HG03565 (cell line): ENCODE data around the gene EPS8L3.
"Not testable (repeated sequence)": the region's sequence is repeated elsewhere in the genome, so short reads cannot be mapped to it uniquely, and the experiment has no call there.

Experiments used
- ATAC-seq: cut with Tn5 transposase; IDR thresholded peaks from one replicate; pipeline ENCODE4 v1.9.1; 2021; ENCODE audit warnings: mild to moderate bottlenecking, moderate library complexity; ENCODE audit not compliant: unreplicated experiment

EPS8L3 gene

DNA sequence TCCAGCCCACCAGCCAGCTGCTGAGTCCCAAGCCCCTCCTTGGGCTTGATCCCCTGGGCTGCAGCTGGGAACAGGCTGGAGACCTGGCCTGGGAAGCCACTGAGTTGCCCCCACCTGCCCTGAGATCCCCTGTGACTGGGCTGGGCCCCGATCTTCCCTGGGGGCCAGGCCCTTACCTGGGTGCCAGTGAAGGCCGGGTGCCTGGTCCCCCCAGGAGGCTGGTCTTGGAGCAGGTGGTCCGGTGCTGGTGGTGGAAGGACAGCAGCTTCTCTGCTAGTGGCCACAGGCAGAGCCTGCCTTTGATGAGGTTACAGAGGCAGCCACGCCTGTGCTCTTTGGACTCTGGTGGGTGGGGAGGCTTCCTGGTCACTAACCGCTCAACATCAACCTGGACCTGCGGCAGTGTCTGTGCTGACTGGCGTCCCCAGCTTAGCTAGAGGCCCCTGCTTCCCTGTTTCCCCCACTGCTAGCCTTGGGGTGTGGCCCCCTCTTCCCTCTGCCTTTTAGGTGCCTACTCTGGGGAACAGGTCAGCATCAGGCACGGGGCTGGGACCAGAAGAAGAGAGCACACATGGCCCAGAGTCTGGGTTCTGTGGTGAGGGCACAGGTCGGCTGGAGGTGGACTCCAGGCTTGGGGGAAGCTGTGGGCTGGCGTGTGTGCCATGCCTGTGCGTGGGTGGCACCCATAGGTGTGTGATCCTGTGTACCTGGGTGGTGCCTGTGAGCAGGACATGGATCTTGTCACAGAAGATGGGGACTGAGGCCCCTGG, at the start of gene EPS8L3:
Gene EPS8L3, minus strand, starts transcription at position 278 of the 770 bp plus-strand sequence. CDS start 2,174 bp downstream, outside the sequence.
- no peak for ATAC-seq

DNA sequence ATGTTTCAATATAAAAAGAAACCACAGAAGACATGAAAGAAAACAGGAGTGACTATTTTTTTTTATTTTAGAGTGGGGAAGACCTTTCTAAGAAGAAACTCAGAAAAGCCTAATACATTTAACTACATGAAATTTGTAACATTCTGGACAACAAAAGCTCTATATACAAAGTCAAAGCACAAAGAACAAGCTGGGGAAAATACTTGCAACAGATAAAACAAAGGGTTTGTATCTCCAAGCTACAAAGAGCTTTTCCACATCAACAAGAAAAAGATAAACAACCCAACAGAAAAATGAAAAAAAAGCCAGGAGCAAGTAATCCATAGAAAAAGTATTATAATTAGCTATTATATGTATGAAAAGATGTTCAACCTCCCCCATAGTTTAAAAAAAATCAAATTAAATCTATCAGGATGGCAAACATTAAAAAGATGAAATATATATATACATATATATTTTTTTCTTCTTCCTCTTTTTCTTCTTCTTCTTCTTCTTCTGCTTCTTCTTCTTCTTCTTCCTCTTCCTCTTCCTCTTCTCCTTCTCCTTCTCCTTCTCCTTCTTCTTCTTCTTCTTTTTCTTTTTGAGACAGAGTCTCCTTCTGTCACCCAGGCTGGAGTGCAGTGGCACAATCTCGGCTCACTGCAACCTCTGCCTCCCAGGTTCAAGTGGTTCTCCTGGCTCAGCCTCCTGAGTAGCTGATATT, 49.1 kb upstream of the EPS8L3 start:
- ATAC-seq = no peak

GRCh38 chr1:109808703-109809102, 45.0 kb upstream of the EPS8L3 start:
- ATAC-seq = no peak

GRCh38 chr1:109807822-109808680, 44.3 kb upstream of the EPS8L3 start:
- no peak for ATAC-seq

- ATAC-seq = no peak
These were observed 43.7 kb upstream of the EPS8L3 start for GRCh38 chr1:109807402-109807801.

- ATAC-seq = no peak
These were observed 43.1 kb upstream of the EPS8L3 start for GRCh38 chr1:109806733-109807400.

DNA sequence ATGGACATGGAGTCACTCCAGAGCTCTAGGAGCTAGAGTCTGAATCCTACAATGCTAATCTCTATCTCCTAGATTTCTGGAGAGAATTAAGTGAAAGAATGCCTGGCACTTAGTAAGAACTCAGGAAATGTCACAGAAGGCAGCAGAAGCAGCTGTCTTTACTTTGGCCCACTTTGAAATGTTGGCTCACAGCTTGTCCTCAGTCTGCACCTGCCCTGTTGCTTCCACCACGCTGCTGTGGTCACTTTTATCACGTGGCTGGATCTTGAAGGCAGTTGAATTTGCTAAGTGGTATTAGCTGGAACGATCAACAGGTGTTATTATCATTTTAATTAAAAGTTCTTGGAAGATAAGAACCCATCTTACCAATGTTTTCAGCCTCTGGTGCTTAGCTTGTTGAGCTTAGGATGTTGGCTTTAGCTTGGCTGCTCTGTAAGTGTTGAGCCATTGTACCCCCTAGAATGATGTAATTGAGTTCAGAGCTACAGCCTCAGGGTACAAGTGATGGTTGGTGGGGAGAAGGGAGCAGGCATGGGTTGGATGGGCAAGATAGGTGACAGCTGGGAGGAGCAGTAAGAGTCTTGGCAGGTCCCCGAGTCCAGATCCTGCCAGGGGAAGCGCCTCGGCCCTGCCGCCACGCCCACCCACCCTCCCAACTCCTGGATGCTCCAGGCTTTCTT, 41.9 kb upstream of the EPS8L3 start:
- no peak for ATAC-seq

DNA sequence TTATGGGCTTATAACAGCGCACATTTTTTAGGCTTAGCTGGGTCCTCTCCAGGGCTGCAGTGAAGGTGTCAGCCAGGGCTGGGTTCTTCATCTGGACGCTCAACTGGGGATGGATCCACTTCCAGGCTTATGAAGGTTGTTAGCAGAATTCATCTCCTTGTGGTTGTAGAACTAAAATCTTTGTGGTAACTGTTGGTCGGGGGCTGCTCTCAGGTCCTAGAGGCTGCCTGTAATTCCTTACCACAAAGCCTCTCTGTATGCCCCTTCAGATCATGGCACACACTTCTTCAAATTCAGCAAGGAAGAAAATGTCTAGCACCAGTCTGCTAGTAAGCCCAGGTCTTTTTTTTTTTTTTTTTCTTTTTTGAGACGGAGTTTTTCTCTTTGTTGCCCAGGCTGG, 40.9 kb upstream of the EPS8L3 start:
- ATAC-seq = no peak

GRCh38 chr1:109803901-109804331, 40.2 kb upstream of the EPS8L3 start:
- no peak for ATAC-seq

DNA sequence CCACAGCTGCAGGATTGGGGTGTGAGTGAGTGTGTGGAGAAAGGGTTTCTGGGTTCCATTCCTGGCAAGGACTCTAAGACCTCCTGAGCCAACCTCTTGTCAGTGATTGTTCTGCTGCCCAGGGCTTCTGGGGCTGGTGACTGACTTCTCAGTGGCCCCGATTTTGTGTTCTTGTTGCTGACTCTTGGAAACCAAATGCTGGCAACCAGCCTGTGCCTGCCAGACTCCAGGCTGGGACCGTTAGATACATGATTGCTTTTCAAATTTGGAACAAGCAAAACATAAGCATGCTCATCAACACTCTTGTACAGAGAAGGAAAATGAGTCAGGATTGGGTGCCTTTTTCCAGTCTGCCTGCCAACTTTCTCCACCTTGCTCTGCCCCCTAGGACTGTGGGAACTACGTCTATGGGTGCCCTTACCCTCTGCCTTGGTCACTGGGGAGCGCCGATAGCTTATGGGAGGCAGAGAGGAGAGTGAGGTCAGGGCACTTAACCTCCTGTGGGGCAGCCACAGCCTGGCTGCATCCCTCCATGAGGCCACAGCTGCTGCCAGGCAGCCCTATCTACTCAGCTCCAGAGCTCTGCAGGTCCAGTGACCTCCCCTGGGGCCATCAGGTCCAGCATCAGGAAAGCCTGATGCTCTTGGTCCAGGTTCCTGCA, 39.3 kb upstream of the EPS8L3 start:
- ATAC-seq = no peak

- ATAC-seq = no peak
These were observed 38.6 kb upstream of the EPS8L3 start for GRCh38 chr1:109802136-109802900.

DNA sequence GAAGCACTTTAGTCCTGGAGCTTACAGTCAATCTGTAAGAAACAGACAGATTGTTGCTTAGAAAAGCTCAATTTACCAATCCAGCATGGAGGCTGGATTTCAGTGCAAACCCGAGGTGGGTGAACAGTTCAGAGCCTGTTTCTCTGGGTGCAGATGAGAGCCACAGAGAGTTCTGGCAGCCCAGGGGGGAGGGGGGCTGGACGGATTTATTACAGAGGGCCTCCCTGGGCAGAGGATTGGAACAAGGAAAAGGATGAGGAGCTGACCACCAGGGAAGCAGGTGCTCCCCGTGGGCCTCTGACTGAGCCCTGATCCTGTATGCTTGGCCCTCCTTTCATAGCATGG, 38.0 kb upstream of the EPS8L3 start:
- no peak for ATAC-seq

DNA sequence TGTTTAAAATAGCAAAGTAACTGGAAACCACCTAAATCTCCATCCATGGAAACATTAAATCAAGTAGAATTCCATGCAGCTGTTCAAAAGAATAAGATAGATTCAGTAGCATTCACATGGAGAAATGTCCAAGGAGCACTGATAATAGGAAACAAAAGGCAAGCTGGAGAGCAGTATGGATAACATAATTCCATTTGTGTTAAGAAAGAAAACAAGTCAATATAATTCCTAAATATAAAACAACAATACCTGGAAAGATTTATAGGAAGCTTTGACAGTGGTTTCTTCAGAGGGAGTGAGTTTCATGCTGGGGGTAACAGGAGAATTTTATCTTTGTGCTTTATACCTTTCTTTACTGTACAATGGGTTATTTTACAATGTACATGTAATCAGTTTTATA, 36.6 kb upstream of the EPS8L3 start:
- no peak for ATAC-seq

DNA sequence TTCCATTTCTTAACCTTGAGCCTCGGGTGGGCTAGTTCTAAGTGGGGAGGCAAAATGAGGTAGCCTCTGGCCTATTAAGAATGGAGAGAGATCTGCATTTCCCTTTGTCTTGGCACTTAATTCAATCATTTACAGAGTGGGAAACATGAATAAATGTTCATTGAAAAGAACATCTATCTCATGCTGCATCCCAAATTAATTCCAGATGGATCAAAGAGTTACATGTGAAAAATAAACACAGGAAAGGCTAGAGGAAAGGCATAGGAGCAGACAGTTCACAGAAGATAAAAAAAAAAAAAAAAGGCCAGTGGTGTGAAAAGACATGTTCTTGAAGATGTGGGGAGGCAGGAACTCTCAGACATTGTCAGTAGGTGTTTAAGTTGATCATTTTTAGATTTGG, 35.7 kb upstream of the EPS8L3 start:
- no peak for ATAC-seq

GRCh38 chr1:109797303-109797595, 33.5 kb upstream of the EPS8L3 start:
- not testable (repeated sequence) for ATAC-seq

GRCh38 chr1:109796484-109797302, 33.0 kb upstream of the EPS8L3 start:
- ATAC-seq = no peak

- ATAC-seq = no peak
These were observed 30.8 kb upstream of the EPS8L3 start for GRCh38 chr1:109794319-109795132.
